H1 (cell line): ENCODE results near the gene GPM6B. TPM values are rescaled to one million over a fixed set of nuclear protein-coding genes. Genes with fewer than 3 reads are reported as not detected.

Experiments used
- CTCF ChIA-PET: fragments of 300-600 bp; sonication (Branson Sonifier 250); formaldehyde crosslinking; loops from one replicate; lab custom pipeline; 2021; ENCODE audit not compliant: partially characterized antibody; lab: Charles Lee
- POLR2A ChIA-PET: fragments of 300-600 bp; sonication (Branson Sonifier 250); formaldehyde crosslinking; loops from one replicate; lab custom pipeline; 2021; ENCODE audit warnings: inconsistent platforms; ENCODE audit not compliant: partially characterized antibody; lab: Charles Lee
- DNase-seq, 2 experiments: peaks; one replicate each; pipeline versions ENCODE4 v3.0.0 to v3.0.0-alpha.2; 2010 to 2022; ENCODE audit warnings: low spot score in 2 of 2, low read depth in 1 of 2, mixed read lengths in 1 of 2
- FAIRE-seq: peaks from 2 replicates; lab custom pipeline; 2011; peaks lifted over from hg19 to GRCh38; lab: Jason Lieb, UNC
- H2AFZ ChIP-seq: 2 replicates; pipeline ENCODE4 v1.8.1; 2012; ENCODE audit warnings: low read length, inconsistent platforms
- H2AK5ac ChIP-seq: 2 replicates; pipeline ENCODE4 v1.6.1; 2013; ENCODE audit warnings: low read depth, low read length
- H2BK120ac ChIP-seq: replicated peaks from 2 replicates; pipeline ENCODE3; 2013; ENCODE audit warnings: low read depth, low read length, inconsistent platforms
- H2BK12ac ChIP-seq: 2 replicates; pipeline ENCODE4 v1.6.1; 2013; ENCODE audit warnings: low read depth, low read length
- H2BK15ac ChIP-seq: 2 replicates; pipeline ENCODE4 v1.6.1; 2013; ENCODE audit warnings: low read length
- H2BK20ac ChIP-seq: 2 replicates; pipeline ENCODE4 v1.6.1; 2013; ENCODE audit warnings: low read length
- H2BK5ac ChIP-seq: 2 replicates; pipeline ENCODE4 v1.6.1; 2013; ENCODE audit warnings: low read depth, low read length
- H3K14ac ChIP-seq: 2 replicates; pipeline ENCODE4 v1.6.1; 2013; ENCODE audit warnings: inconsistent platforms; ENCODE audit not compliant: insufficient read length
- H3K18ac ChIP-seq: 2 replicates; pipeline ENCODE4 v1.6.1; 2013; ENCODE audit warnings: low read length; ENCODE audit errors: extremely low read depth
- H3K23ac ChIP-seq: 2 replicates; pipeline ENCODE4 v1.6.1; 2013; ENCODE audit warnings: inconsistent platforms; ENCODE audit not compliant: insufficient read length
- H3K23me2 ChIP-seq: 2 replicates; pipeline ENCODE4 v1.6.1; 2013; ENCODE audit warnings: low read depth, low read length
- H3K27ac ChIP-seq: 2 replicates; pipeline ENCODE4 v1.6.1; 2011; ENCODE audit warnings: low read depth, low read length, inconsistent platforms
- H3K27me3 ChIP-seq, 4 experiments: replicated peaks in 1 of 4; 1 replicate in 1 of 4; 2 replicates in 3 of 4; pipeline versions ENCODE4 v1.6.1 to v1.8.1; 2011 to 2013; ENCODE audit warnings: low read length in 3 of 4, mild to moderate bottlenecking in 3 of 4, inconsistent platforms in 2 of 4, mixed read lengths in 2 of 4, moderate library complexity in 1 of 4; ENCODE audit not compliant: control insufficient read depth in 3 of 4, insufficient read depth in 3 of 4; ENCODE audit errors: extremely low read depth in 1 of 4
- H3K36me3 ChIP-seq, 4 experiments: 2 replicates each; pipeline versions ENCODE4 v1.6.1 to v1.8.1; 2011 to 2013; ENCODE audit warnings: mild to moderate bottlenecking in 4 of 4, low read length in 3 of 4, moderate library complexity in 2 of 4, control low read depth in 1 of 4, inconsistent platforms in 1 of 4; ENCODE audit not compliant: insufficient read depth in 4 of 4, control insufficient read depth in 2 of 4
- H3K4ac ChIP-seq: replicated peaks from 2 replicates; pipeline ENCODE3; 2013; ENCODE audit warnings: low read length, low read depth, mixed read lengths, inconsistent platforms; ENCODE audit not compliant: insufficient read length
- H3K4me1 ChIP-seq, 4 experiments: replicated peaks in 1 of 4; 1 replicate in 1 of 4; 2 replicates in 3 of 4; pipeline versions ENCODE4 v1.6.1 to v1.8.1; 2011 to 2013; ENCODE audit warnings: low read length in 3 of 4, inconsistent platforms in 2 of 4, mixed read lengths in 1 of 4; ENCODE audit not compliant: insufficient read depth in 4 of 4, control insufficient read depth in 3 of 4
- H3K4me2 ChIP-seq, 2 experiments: 2 replicates each; pipeline versions ENCODE4 v1.6.1 to v1.8.1; 2011 to 2013; ENCODE audit warnings: low read depth in 2 of 2, low read length in 2 of 2, control low read depth in 1 of 2, inconsistent platforms in 1 of 2, mild to moderate bottlenecking in 1 of 2; ENCODE audit not compliant: insufficient read depth in 1 of 2
- H3K4me3 ChIP-seq, 4 experiments: fragments of 200-600, 300-600 bp in 1 of 4; sonication (generic), shearing (Covaris generic), sonication (Bioruptor Twin) in 1 of 4; 2 replicates each; pipeline versions ENCODE4 v1.5.1 to v1.8.1; 2011 to 2016; ENCODE audit warnings: low read length in 4 of 4, low read depth in 3 of 4, control low read depth in 2 of 4, inconsistent platforms in 2 of 4, mild to moderate bottlenecking in 2 of 4, mixed read lengths in 1 of 4, moderate library complexity in 1 of 4; ENCODE audit not compliant: insufficient read depth in 2 of 4; ENCODE audit errors: extremely low read depth in 1 of 4
- H3K56ac ChIP-seq: replicated peaks from 2 replicates; pipeline ENCODE3; 2013; ENCODE audit warnings: low read depth, mild to moderate bottlenecking, mixed read lengths, low read length, inconsistent platforms; ENCODE audit not compliant: insufficient read length
- H3K79me1 ChIP-seq: 2 replicates; pipeline ENCODE4 v1.6.1; 2013; ENCODE audit warnings: low read depth, low read length, control low read depth
- H3K79me2 ChIP-seq, 2 experiments: 2 replicates each; pipeline versions ENCODE4 v1.6.1 to v1.8.1; 2012 to 2013; ENCODE audit warnings: low read length in 2 of 2, mild to moderate bottlenecking in 2 of 2, inconsistent platforms in 1 of 2; ENCODE audit not compliant: insufficient read depth in 2 of 2, control insufficient read depth in 1 of 2
- H3K9ac ChIP-seq, 4 experiments: replicated peaks in 1 of 4; 1 replicate in 1 of 4; 2 replicates in 3 of 4; pipeline versions ENCODE4 v1.6.1 to v1.8.1; 2011 to 2013; ENCODE audit warnings: low read depth in 3 of 4, low read length in 3 of 4, control low read depth in 2 of 4, mild to moderate bottlenecking in 2 of 4, moderate library complexity in 2 of 4, inconsistent platforms in 1 of 4; ENCODE audit errors: extremely low read depth in 1 of 4
- H3K9me3 ChIP-seq, 2 experiments: 2 replicates each; pipeline versions ENCODE4 v1.6.1 to v1.8.1; 2012 to 2013; ENCODE audit warnings: mild to moderate bottlenecking in 2 of 2, moderate library complexity in 2 of 2, control low read depth in 1 of 2, inconsistent platforms in 1 of 2, low read depth in 1 of 2, low read length in 1 of 2, mixed read lengths in 1 of 2; ENCODE audit not compliant: insufficient read depth in 2 of 2
- H4K20me1 ChIP-seq, 2 experiments: replicated peaks in 1 of 2; 2 replicates each; pipeline versions ENCODE3 to v1.8.1; 2011 to 2013; ENCODE audit warnings: inconsistent platforms in 2 of 2, low read length in 2 of 2, mild to moderate bottlenecking in 1 of 2; ENCODE audit not compliant: insufficient read depth in 2 of 2, control insufficient read depth in 1 of 2
- H4K5ac ChIP-seq: 2 replicates; pipeline ENCODE4 v1.6.1; 2013; ENCODE audit warnings: low read length, low read depth, mixed read lengths, inconsistent platforms; ENCODE audit not compliant: insufficient read length
- H4K8ac ChIP-seq: 2 replicates; pipeline ENCODE4 v1.8.0; 2013; ENCODE audit warnings: mild to moderate bottlenecking, moderate library complexity, low read length, inconsistent platforms; ENCODE audit not compliant: insufficient read depth; ENCODE audit errors: extremely low read depth
- H4K91ac ChIP-seq: replicated peaks from 2 replicates; pipeline ENCODE3; 2013; ENCODE audit warnings: low read length, mixed read lengths, inconsistent platforms; ENCODE audit not compliant: insufficient read length
- EGR1 ChIP-seq: IDR thresholded peaks from 2 replicates; pipeline ENCODE4 v1.6.1; 2011; ENCODE audit warnings: low read depth, low read length, borderline replicate concordance
- NANOG ChIP-seq: IDR thresholded peaks from 2 replicates; pipeline ENCODE4 v1.6.1; 2011; ENCODE audit warnings: low read length, low read depth, mild to moderate bottlenecking, inconsistent platforms; ENCODE audit not compliant: insufficient read depth, poor library complexity, severe bottlenecking
- RAD21 ChIP-seq, 2 experiments: IDR thresholded peaks in 1 of 2; conservative IDR thresholded peaks in 1 of 2; 2 replicates each; pipeline ENCODE4 v1.6.1; 2011; ENCODE audit warnings: low read depth in 2 of 2, low read length in 2 of 2, improper control_type of control experiment in 1 of 2, inconsistent platforms in 1 of 2, mild to moderate bottlenecking in 1 of 2, moderate library complexity in 1 of 2
- RNF2 ChIP-seq: fragments of 200-900, 300-1000 bp; sonication (generic); IDR thresholded peaks from 2 replicates; pipeline ENCODE4 v1.7.1; 2016; ENCODE audit warnings: borderline replicate concordance, low read depth, mild to moderate bottlenecking, antibody characterized with exemption, low read length; ENCODE audit not compliant: poor library complexity, severe bottlenecking; ENCODE audit errors: missing control alignments
- SP1 ChIP-seq: IDR thresholded peaks from 2 replicates; pipeline ENCODE4 v1.6.1; 2011; ENCODE audit warnings: low read depth, low read length
- WGBS, 2 experiments: shearing (Covaris generic) in 1 of 2; methylation state at CpG; one replicate each; pipeline versions ENCODE4 v1.1.6 to v1.1.7; 2013 to 2015; ENCODE audit warnings: low lambda C conversion rate in 2 of 2, mixed read lengths in 2 of 2, inconsistent platforms in 1 of 2, low coverage in 1 of 2, missing lambda C conversion rate in 1 of 2; ENCODE audit not compliant: insufficient replicate concordance in 2 of 2, insufficient coverage in 1 of 2, insufficient read length in 1 of 2; ENCODE audit errors: extremely low coverage in 1 of 2, missing lambda C conversion rate in 1 of 2; 5-methylcytosine and 5-hydroxymethylcytosine counted together
- polyA plus RNA-seq, 7 experiments: library from polyadenylated mRNA; depleted of rRNA in 3 of 7; stranded (reverse) in 5 of 7; unstranded in 2 of 7; fragments of >200 nt in 5 of 7; fragments of 200-250 nt in 2 of 7; gene quantifications; 1 replicate in 5 of 7; 2 replicates in 1 of 7; 4 replicates in 1 of 7; pipeline versions ENCODE4 v1.2.1 to v1.2.3, GENCODE V29; 2011 to 2013; ENCODE audit warnings: missing spikeins in 2 of 7, mixed read lengths in 2 of 7
- total RNA-seq: library from RNA; stranded (reverse); fragmentation: NEBNext Ultra II Directional; extraction: Animal tissue kit (Norgen Biotek cat#: 25700); gene quantifications from 2 replicates; pipeline ENCODE4 v1.2.1, GENCODE V29; 2021

The GPM6B gene
- total and polyA plus RNA-seq, 2 of the 8 experiments (the other 6 are each of a cell fraction or from before 2014, with no cell fraction given) = 132 to 175 TPM

- Histone ChIP-seq H3K79me1 (no peaks in the 10 kb centered on the region), H3K9me3 (no peaks in the 10 kb centered on the region), H3K14ac (no peak overlapping the region), H3K4ac (no peak overlapping the region), H3K27me3 (no peaks in the 10 kb centered on the region), H3K23me2 (no peaks in the 10 kb centered on the region), H3K27ac (no peak overlapping the region), H2BK5ac (no peak overlapping the region), H3K23ac (no peak overlapping the region), H4K5ac (peak overlapping the region; percentile 27), H4K8ac (no peak overlapping the region), H3K4me2 (peak overlapping the region; percentile 22 to 38; a peak in 2 of 4 replicates), H3K4me1 (peaks cover 0 to 16% (median 6%) of the 10 kb centered on the region in 4 experiments; a peak in 4 of 7 replicates), H3K9ac (no peak overlapping the region), H3K4me3 (peak overlapping the region in 1 of 4 experiments; percentile 33; a peak in 1 of 8 replicates), H2BK12ac (no peak overlapping the region), H4K91ac (no peak overlapping the region), H4K20me1 (no peaks in the 10 kb centered on the region), H3K56ac (no peak overlapping the region), H2BK20ac (no peak overlapping the region), H3K36me3 (peaks cover 0 to 47% (median 12%) of the 10 kb centered on the region in 4 experiments; a peak in 7 of 8 replicates), H3K79me2 (no peaks in the 10 kb centered on the region), H2AK5ac (no peak overlapping the region), H2AFZ (no peak overlapping the region), H3K18ac (peak overlapping the region; percentile 75; the same call in 1 of the 2 replicates), H2BK120ac (no peak overlapping the region), H2BK15ac (no peak overlapping the region)
- FAIRE-seq = peak; percentile 86
- CTCF ChIA-PET = interaction anchor here (0.9 to 2.7 kb wide), 7 partner anchors 10 to 277 kb away, joined by 3 to 7 read pairs (median 3); no protein-coding TSS in a partner anchor
- POLR2A ChIA-PET = interaction anchor here (0.7 to 2.5 kb wide), 5 partner anchors 24 to 268 kb away, joined by 3 to 10 read pairs (median 5); partner anchors contain the start of genes GEMIN8, OFD1 and TRAPPC2
- 22% methylated on average over 6 of the region's 7 CpGs; no CpG with 5 or more reads in 1 of the 2 experiments for WGBS, 2 experiments
- DNase-seq = no peak
- TF ChIP-seq EGR1 (no peak), RAD21 (IDR thresholded peaks at IDR 0.05 in 1 of 2, conservative IDR thresholded peaks at IDR 0.05 in 1 of 2; ENCODE audit: low read depth in 2 of 2, low read length in 2 of 2) (peak in 1 of 2 experiments; percentile 15; a peak in 1 of 4 replicates), NANOG (no peak), RNF2 (no peak), SP1 (0 out of 2 replicates have a peak, but pooled peaks have one; percentile 7)
These were observed 55.1 kb downstream of the GPM6B start for GRCh38 chrX:13761606-13762414.
